HT1080 (cell line): Measurements from ENCODE around the gene OR4A47. TPM values are rescaled to one million over a fixed set of nuclear protein-coding genes. Genes with fewer than 3 reads are reported as not detected.
"Not testable (repeated sequence)": the region's sequence is repeated elsewhere in the genome, so short reads cannot be mapped to it uniquely, and the experiment has no call there.

Source experiments
- DNase-seq: peaks from one replicate; pipeline ENCODE4 v3.0.0-alpha.2; 2015; ENCODE audit warnings: low read depth
- polyA plus RNA-seq, 2 experiments: library from polyadenylated mRNA; depleted of rRNA; stranded (reverse); fragments of >200 nt; gene quantifications; 2 replicates each; pipeline ENCODE4 v1.2.3, GENCODE V29; 2015
- total RNA-seq: library from RNA; depleted of rRNA; stranded (reverse); fragments of >200 nt; shearing (Covaris generic); gene quantifications from 2 replicates; pipeline ENCODE4 v1.2.3, GENCODE V29; 2014; rRNA removed

Gene OR4A47, protein sequence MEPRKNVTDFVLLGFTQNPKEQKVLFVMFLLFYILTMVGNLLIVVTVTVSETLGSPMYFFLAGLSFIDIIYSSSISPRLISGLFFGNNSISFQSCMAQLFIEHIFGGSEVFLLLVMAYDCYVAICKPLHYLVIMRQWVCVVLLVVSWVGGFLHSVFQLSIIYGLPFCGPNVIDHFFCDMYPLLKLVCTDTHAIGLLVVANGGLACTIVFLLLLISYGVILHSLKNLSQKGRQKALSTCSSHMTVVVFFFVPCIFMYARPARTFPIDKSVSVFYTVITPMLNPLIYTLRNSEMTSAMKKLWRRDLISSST
- not detected in 2 replicates for total RNA-seq
- polyA plus RNA-seq (2015; cell fraction: cytosol; rRNA removed), result not detected in 2 replicates
- not detected in 2 replicates for polyA plus RNA-seq (2015; cell fraction: nucleus; rRNA removed)

DNA sequence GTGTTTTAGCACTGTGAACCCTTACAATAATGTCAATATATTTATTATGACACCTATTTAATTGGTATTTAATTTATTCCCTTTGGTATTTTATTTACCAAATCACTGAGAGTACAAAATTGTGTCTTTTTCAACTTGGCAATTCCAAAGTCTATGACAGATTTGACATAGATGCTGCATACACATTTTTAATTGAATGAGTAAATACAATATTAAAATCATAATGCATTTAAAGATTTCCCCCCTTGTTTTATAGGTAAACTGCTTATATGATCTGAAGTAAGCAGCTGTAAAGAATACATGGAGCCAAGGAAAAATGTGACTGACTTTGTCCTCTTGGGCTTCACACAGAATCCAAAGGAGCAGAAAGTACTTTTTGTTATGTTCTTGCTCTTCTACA lies at the start of gene OR4A47:
Gene OR4A47, plus strand, starts transcription at position 301 of the 400 bp plus-strand sequence. Its CDS starts 0 bp downstream, at position 301.
- DNase-seq, result not testable (repeated sequence)

DNA sequence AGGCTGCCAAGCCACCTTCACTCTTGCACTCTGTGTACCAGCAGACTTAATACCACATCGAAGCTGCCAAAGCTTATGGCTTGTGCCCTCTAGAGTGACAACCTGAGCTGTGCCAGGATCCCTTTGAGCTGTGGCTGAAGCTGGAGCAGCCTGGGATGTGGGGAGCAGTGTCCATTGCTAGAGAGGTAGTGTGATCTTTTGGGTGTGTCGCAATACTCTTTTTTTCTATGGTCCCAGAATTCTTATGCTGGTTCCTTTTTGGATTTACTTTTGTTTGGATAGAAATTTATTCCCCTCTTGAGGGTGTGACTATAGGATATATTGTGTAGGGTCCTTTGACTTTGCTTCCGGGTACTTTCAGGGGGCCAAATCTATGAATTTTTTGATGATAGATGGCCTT lies 32.7 kb upstream of the OR4A47 start:
- not testable (repeated sequence) for DNase-seq

DNA sequence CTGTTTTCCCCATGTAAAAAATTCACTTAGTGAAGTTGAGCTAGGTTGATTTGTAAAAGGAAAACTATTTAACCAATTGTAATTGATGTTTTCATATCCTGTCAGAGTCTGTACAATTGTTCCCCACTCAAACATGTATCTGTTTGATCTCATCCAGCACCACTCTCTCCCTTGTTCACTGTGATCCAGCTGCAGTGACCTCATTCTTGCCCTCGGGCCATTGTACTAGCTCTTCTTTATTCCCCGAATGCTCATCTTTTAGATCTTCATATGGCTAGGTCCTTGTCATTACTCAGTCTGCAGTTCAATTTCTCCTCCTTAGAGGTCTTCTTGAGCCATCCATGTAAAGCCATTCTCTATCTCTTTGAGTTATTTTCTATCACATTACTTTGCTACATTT lies 14.6 kb upstream of the OR4A47 start:
- DNase-seq, result not testable (repeated sequence)

DNA sequence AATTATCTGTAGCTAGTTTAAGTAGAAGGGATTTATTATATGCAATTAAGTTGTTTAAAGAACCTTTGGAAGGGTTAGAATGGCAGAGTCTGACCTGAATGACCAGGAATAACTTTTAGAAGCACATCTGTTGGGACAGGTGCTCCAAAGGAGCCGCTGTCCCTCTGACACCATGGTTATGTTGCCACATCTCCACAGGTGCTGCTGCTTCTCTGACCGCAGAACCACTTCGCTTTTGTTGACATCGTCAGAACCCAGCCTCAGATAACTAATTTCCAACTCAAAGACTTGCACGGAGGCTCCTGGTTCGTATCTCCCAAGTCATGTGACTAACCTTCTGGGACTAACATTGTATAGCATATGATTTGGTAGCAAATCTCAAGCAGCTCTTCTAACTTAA lies 13.9 kb upstream of the OR4A47 start:
- not testable (repeated sequence) for DNase-seq

DNA sequence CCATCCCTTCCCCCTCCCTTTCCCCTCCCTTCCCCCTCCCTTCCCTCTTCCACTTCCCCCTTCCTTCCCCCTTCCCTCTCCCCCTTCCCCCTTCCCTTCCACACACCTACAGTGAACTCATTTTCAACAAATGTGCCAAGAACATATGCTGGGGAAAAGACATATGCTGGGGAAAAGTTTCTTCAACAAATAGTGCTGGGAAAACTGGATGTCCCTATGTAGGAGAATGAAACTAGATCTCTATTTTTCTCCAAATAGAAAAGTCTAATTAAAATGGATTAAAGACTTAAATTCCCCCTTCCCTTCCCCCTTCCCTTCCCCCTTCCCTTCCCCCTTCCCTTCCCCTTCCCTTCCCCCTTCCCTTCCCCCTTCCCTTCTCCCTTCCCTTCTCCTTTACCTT lies 17.6 kb downstream of the OR4A47 start:
- not testable (repeated sequence) for DNase-seq

DNA sequence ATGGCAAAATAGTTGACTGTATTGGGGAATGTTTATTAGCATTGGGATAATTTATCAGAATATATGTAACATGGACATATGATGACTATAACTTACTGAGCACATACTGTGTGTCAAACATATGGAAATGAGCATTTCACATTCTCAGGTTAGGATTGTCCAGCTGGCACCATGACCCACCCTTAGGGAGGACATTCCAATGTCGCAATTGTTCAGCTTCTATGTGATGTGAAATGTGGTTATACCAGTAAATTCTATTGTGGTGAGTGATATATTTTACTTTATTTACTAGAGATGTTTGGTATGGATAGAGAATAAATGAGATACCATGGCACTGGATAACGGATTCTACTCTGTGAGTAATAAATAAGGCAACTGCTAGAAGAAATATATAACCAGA lies 50.4 kb downstream of the OR4A47 start:
- no peak for DNase-seq

Other genes starting within 250 kb of the OR4A47 start
- not detected in 2 replicates for gene OR4X2, start 243.7 kb upstream of the OR4A47 start, total RNA-seq
- gene OR4X1, start 224.9 kb upstream of the OR4A47 start, total RNA-seq, result not detected in 2 replicates
- gene OR4S1, start 182.6 kb upstream of the OR4A47 start, total RNA-seq, result not detected in 2 replicates
- not detected in 2 replicates for gene OR4C3, start 163.9 kb upstream of the OR4A47 start, total RNA-seq
- gene OR4C5, start 122.3 kb upstream of the OR4A47 start, total RNA-seq, result not detected in 2 replicates